Sciatic nerve (tissue), 2 donors: Measurements from ENCODE around the gene PPM1K. TPM values are rescaled to one million over a fixed set of nuclear protein-coding genes. Genes with fewer than 3 reads are reported as not detected.

Experiments used
- ATAC-seq: fragments of 200-7000 bp; cut with Tn5 transposase; one replicate; pipeline ENCODE4 v1.9.1; 2020; ENCODE audit warnings: mild to moderate bottlenecking, moderate library complexity
- DNase-seq: peaks from one replicate; pipeline ENCODE4 v3.0.0-alpha.2; 2020; ENCODE audit warnings: low spot score
- intact Hi-C: fragments of 100-400 bp; cut with DNase I; formaldehyde crosslinking; loops from one replicate; pipeline ENCODE4 v1.14.2; 2022
- total RNA-seq: library from RNA; stranded (reverse); fragmentation: NEBNext Ultra II Directional; extraction: Animal tissue kit (Norgen Biotek cat#: 25700); gene quantifications from one replicate; pipeline ENCODE4 v1.2.1, GENCODE V29; 2021
- donor health status: DM: no; HTN: no; CAD: no.
- donor health status: DM: no; HTN: no; CAD: no.

The PPM1K gene
- total RNA-seq, 1 donor from 2014 or later: 78.9 TPM

- DNase-seq: peak; percentile 83
- peak; percentile 72 for ATAC-seq
- intact Hi-C loops: loop anchor here (10.0 kb wide), 1 partner anchor 91 kb away; the partner anchor contains the start of gene HERC6
Observed at GRCh38 chr4:88283661-88284438, 511 bp downstream of the PPM1K start.

GRCh38 chr4:88280228-88280795, 4.0 kb downstream of the PPM1K start:
- DNase-seq: no peak
- ATAC-seq: no peak
- intact Hi-C loops: loop anchor here (10.0 kb wide), 1 partner anchor 94 kb away; the partner anchor contains the start of gene HERC6

- no peak for DNase-seq
- intact Hi-C loops: no loop called here
- no peak for ATAC-seq
Observed at GRCh38 chr4:88277711-88278225, 6.6 kb downstream of the PPM1K start.

- DNase-seq (no peak), ATAC-seq (no peak)
- intact Hi-C loops: no loop called here
Observed at GRCh38 chr4:88276952-88277710, 7.2 kb downstream of the PPM1K start.

GRCh38 chr4:88275949-88276515, 8.3 kb downstream of the PPM1K start:
- intact Hi-C loops: no loop called here
- ATAC-seq (no peak), DNase-seq (no peak)

- DNase-seq: no peak
- no peak for ATAC-seq
- intact Hi-C loops: no loop called here
Observed at GRCh38 chr4:88275516-88275915, 8.8 kb downstream of the PPM1K start.

- DNase-seq (no peak), ATAC-seq (no peak)
- intact Hi-C loops: no loop called here
Observed at GRCh38 chr4:88268913-88269312, 15.4 kb downstream of the PPM1K start.

GRCh38 chr4:88264336-88264735, 20.0 kb downstream of the PPM1K start:
- no peak for ATAC-seq
- intact Hi-C loops: no loop called here
- no peak for DNase-seq

GRCh38 chr4:88257726-88258125, 26.6 kb downstream of the PPM1K start:
- intact Hi-C loops: no loop called here
- DNase-seq (no peak), ATAC-seq (no peak)

- DNase-seq (no peak), ATAC-seq (no peak)
- intact Hi-C loops: no loop called here
Observed at GRCh38 chr4:88255111-88255510, 29.2 kb downstream of the PPM1K start.

GRCh38 chr4:88251924-88252323, 32.4 kb downstream of the PPM1K start:
- intact Hi-C loops: no loop called here
- ATAC-seq (peak; percentile 76), DNase-seq (no peak)

GRCh38 chr4:88247148-88247547, 37.2 kb downstream of the PPM1K start:
- DNase-seq: no peak
- ATAC-seq: no peak
- intact Hi-C loops: no loop called here

- intact Hi-C loops: no loop called here
- ATAC-seq (no peak), DNase-seq (no peak)
Observed at GRCh38 chr4:88246600-88246999, 37.8 kb downstream of the PPM1K start.

- intact Hi-C loops: no loop called here
- DNase-seq: no peak
- ATAC-seq: peak; percentile 32
Observed at GRCh38 chr4:88244816-88245579, 39.4 kb downstream of the PPM1K start.

GRCh38 chr4:88244056-88244455, 40.3 kb downstream of the PPM1K start:
- ATAC-seq: no peak
- DNase-seq: no peak
- intact Hi-C loops: no loop called here

- intact Hi-C loops: no loop called here
- no peak for DNase-seq
- ATAC-seq: no peak
Observed at GRCh38 chr4:88242144-88242543, 42.2 kb downstream of the PPM1K start.

- ATAC-seq (peak; percentile 70), DNase-seq (no peak)
- intact Hi-C loops: no loop called here
Observed at GRCh38 chr4:88240297-88240714, 44.1 kb downstream of the PPM1K start.

- intact Hi-C loops: no loop called here
- DNase-seq (no peak), ATAC-seq (peak; percentile 90)
Observed at GRCh38 chr4:88230969-88231771, 53.2 kb downstream of the PPM1K start.
